Activated CD4-positive, alpha-beta T cell treated with anti-CD3 and anti-CD28 coated beads, Interleukin-2, amount 50 U/mL, for 48 hours (primary cell): ENCODE data around the gene CDR2L.

Experiments
- DNase-seq, 2 experiments: peaks; one replicate each; pipeline ENCODE4 v3.0.0-alpha.2; 2020

Gene CDR2L

DNA sequence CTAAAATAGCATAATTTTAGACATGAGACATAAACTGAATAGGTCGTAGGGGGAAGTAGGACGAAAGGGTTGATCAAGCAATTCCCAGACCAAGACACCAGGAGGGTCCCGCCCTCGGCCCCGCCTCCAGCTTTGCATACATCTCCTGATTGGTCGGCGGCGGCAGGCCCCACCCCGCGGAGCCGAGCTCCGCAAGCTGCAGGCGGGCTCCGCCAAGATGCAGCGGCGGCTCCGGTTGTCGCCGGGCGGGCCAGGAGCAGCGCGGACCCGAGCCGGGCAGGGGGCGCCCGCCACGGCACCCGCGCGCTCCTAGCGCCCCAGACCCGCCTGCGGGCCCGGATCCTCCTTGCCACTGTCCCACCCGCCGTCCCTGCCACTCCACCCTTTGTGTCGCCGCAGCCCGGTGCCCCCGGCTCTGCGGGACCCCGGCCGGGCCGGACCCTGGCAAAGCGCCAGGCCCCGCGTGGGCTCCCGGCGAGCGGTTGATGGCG lies at the start of gene CDR2L:
CDR2L (plus strand) TSS at position 215 of the 491 bp plus-strand sequence. CDS start 412 bp downstream, outside the sequence.
- peak; percentile 95 to 96 for DNase-seq

DNA sequence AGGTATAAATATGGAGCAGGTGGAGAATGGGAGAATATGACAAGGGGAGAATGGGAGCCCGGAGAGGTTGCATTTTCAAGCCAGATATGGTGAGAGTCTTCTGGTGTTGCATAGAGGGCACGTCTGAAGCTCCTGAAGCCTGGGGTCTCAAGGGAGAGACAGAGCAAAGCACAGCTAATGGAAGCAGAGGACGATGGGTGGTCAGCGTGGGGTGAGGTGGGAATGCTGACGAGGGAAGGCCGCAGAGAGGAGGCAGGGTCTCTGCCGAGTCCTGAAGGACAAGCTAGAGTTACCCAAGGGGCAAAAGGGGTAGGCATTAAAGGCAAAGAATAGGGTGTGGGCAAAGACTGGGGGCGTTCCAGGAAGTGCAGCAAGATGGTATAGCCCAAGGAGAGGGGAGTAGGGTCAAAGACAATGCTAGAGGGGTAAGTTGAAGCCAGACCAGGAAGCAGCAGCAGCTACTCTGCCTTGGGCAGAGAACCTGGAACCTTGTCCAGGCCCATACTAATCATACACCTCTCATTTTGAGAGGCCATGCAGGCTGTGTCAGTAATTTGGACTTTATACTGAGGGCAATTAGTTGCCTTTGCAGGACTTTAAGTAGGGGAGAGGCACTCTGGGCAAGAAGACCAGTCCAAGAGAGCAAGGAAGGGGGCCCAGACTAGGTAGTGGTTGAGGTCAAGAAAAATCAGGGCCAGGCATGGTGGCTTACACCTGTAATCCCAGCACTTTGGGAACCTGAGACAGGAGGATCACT lies 49.1 kb upstream of the CDR2L start:
- no peak for DNase-seq

DNA sequence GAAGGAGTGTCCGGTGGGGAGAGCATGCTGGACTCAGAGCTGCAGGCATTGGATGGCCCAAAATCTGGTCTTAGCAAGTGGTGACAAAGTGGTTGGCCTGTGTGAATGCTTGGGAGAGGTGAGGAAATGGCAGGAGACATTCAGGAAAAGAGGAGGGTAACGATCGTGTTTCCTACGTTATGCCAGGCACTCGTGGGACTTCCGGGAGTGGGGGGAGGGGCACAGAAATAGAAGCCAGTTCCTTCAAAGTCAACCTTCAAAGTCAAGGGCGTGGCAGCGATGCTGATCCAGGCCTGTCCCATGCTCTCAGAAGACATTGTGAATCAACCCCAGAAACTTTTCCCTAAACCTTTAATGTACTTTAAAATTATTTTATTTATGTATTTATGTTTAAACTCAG lies 47.9 kb upstream of the CDR2L start:
- DNase-seq = no peak

DNA sequence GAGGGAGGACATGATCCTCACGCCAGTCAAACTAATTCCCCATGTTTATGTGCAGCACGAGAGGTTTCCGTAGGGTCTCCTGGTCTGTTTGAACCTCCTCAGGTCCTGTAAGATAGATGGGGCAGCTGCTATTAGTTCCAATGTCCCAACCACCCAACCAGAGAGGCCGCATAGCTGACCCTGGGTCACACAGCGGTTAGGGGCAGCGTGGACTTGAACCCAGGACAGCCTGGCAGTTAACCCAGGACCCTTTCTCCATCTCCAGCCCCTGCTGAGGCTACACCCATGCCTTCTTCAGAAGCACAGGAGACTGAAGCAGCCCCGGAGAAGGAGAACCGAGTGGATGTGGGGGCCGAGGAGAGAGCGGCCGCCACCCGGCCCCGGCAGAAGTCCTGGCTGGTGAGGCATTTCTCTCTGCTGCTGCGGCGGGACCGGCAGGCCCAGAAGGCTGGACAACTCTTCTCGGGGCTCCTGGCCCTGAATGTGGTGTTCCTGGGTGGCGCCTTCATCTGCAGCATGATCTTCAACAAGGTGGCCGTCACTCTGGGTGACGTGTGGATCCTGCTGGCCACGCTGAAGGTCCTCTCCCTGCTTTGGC lies 46.2 kb upstream of the CDR2L start:
- DNase-seq = no peak

DNA sequence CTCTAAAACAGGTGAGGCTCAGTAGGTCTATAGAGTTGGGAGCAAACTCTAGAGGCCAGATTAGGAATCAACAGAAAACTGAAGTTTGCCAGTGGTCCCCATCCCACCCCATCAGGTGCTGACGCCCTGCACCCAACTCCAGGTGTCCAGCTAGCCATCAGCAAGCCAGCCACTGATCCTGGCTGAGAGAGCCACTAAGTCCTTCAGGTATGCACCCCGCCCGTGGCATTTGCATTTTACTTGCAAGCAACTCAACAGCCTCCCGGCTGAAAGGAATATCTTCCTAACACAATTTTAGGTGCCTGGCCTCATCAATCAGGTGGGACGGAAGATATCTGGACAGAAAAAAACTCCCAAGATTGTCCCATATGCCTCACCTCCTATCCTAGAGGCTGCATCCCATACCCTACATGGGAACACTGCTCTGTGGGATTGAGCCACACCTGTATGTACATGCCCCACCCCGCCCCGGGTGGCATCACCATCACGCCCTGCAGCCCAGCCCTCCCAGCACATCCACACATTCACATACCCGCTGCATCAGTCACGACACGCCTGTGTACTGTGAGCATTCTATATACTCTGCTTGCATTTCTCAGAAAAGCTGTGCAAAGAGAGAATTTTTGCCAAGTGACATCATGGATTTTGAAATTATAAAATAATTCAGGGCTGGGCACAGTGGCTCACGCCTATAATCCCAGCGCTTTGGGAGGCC lies 43.5 kb upstream of the CDR2L start:
- DNase-seq = no peak

DNA sequence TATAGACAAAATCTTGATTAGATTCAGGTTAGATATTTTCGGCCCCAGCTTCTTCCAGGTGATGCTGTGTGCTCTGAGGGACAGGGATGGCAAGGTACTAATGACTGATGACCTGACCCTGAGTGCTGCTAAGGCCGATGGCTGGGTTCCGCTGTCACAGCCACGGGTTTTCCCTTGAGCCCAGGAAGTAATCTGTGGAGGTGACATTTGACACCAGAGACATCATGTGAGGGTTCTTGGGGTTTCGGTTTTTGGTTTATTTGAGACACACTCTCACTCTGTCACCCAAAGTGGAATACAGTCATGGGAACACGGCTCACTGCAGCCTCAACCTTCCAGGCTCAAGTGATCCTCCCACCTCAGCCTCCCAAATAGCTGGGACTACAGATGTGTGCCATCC lies 41.9 kb upstream of the CDR2L start:
- DNase-seq = no peak

DNA sequence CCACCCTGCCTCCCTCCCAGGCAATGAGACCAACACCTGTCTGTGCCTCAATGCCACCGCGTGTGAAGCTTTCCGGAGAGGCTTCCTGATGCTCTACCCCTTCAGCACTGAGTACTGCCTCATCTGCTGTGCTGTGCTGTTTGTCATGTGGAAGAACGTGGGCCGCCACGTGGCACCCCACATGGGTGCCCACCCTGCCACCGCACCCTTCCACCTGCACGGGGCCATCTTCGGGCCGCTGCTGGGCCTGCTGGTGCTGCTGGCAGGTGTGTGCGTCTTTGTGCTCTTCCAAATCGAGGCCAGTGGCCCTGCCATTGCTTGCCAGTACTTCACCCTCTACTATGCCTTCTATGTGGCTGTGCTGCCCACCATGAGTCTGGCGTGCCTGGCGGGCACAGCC lies 40.8 kb upstream of the CDR2L start:
- no peak for DNase-seq

DNA sequence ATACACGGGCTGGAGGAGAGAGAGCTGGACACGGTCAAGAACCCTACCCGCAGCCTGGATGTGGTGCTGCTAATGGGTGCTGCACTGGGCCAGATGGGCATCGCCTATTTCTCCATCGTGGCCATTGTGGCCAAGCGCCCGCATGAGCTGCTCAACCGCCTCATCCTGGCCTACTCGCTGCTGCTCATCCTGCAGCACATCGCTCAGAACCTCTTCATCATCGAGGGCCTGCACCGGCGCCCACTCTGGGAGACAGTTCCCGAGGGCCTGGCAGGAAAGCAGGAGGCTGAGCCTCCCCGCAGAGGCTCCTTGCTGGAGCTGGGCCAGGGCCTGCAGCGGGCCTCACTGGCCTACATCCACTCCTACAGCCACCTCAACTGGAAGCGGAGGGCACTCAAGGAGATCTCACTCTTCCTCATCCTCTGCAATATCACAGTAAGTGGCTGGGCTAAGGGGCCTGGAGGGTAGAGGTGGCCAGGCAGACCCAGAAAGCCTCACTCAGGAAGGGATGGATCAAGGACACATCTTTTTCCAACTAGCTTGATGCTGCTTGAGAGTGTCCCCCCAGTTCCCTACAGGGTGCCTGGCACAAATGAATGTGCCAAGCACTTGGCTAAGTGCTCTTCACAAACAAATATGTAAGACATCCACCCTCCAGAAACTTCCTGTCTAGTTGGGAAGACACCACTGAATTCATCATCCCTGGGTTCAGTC lies 40.2 kb upstream of the CDR2L start:
- DNase-seq = no peak

DNA sequence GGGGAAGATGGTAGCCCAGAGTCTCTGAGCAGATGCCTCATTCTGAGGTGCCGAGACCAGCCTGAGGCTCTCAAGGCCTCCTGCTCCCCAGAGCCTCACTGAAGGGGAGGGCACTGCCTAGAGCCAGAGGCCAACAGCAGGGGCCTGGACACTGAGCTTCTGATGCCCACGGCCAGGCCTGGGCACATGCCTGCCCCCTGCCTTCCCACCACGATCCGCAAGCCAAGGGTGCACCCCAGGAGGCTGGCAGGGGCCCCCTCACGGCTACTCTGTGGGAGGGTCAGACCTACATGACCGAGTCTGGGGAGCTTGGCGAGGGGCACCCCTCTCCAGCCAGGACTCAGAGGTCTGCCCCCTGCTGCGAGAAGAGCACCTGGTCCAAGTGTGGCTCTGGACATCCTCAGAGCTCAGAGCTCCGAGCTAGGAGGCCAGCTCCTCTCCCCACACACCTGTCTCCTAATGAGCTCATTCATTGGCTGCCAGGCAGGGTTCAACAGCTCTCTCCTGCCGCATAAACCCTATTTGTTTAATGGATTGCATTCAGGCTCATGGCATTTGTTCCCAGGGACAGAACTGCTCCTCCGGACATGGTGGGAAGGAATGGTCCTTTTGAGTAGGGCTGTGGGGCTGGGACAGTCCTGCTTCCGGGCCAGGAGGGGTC lies 37.8 kb upstream of the CDR2L start:
- no peak for DNase-seq

DNA sequence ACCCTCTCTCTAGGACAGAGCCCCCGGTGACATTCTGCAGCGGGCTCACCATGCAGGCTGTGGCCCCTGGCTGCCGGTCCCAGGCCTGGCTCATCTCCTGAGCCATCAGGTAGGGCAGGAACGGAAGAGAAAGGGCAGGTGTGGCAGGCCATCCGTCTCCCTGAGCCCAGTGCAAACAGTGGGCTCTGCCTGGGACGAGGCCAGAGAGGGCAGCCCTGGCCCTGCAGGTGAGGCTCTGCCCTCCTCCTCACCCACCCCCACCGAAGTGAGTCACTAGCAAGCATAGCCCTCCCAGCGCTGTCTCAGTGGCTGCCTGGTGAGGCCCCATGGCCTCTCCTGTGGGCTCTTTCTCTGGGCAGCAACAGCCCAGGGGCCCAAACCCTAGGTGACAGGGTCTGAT lies 37.2 kb upstream of the CDR2L start:
- no peak for DNase-seq

DNA sequence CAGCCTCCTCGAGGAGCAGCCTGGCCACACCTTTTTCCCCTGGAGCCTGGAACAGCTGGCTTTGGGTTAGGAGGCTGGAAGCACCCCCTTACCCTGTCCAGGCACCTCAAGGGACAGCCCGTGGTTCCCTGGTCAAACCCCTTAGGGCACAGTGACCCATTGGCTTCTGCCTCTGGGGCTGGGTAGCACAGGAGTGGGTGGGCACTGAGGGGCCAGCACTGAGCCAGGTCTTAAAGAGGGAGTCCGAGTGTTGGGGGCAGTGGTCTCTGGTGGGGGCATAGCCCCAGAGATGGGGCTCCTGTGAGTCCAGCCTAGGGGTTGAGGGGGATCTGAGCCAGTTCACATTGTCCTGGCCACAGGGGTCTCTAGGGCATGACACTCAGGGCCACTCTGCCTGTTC lies 36.4 kb upstream of the CDR2L start:
- no peak for DNase-seq

DNA sequence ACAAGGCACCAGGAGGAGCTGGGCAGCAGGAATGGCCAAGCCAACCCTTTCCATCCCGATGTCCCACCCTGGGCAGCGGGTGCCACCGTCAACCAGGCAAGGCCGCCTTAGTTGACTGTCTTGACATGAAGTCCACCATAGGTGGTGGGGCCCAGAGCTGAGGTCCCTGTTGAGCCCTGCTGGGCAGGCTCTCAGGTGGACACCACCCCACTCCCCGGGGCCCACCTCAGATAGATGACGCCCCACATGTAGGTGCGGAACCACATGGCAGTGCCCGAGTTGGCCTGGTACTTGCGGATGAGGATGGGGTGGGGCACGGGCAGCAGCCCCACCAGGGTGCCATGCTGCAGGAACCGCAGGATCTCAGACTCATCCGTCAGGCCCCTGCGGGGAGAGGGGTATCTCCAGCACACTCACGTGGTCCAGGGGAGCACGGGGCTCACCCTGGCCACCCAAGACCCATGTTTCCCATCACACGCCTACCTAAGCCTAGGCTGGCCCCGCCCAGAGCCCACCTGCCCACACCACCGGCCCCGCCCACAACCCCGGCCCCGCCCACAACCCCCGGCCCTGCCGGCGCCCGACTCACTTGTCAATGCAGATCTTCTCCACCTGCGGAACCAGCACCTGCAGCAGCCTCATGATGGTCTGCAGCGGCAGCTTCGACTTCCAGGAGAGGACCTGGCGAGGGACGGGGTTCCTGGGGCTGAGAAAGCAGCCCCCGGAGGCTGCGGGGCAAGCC lies 35.6 kb upstream of the CDR2L start:
- no peak for DNase-seq

DNA sequence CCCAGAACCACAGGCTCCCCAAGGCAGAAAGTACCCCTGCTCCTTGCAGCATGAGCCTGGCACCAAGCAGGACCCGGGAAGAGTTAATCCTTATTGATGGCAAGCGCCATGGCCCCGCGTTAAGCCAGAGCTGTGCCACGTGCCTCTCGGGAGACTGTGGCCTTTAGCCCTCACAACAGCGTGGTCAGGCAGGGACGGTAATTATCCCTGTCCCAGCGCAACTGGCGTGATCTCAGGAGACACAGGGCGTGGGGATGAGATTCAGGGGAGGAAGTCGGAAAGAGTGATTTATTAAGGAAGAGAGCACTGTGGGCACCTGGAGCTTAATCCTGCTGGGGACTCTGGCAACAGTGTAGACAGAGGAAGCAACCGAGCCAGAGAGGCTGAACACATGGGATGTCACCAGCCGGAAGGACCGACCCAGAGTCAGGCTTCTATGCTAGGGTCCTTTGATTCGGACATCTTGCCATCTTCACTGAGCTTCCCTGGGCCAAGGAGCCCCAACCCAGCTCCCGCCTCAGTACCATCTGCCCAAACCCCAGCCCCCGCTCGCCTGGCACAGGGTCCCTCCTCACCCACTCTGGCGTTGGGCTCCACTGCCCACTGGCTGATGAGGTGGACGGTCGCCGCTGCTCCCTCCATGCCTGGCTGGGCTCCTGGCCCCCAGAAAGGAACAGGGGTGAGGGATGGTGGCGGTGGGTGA lies 34.9 kb upstream of the CDR2L start:
- no peak for DNase-seq

DNA sequence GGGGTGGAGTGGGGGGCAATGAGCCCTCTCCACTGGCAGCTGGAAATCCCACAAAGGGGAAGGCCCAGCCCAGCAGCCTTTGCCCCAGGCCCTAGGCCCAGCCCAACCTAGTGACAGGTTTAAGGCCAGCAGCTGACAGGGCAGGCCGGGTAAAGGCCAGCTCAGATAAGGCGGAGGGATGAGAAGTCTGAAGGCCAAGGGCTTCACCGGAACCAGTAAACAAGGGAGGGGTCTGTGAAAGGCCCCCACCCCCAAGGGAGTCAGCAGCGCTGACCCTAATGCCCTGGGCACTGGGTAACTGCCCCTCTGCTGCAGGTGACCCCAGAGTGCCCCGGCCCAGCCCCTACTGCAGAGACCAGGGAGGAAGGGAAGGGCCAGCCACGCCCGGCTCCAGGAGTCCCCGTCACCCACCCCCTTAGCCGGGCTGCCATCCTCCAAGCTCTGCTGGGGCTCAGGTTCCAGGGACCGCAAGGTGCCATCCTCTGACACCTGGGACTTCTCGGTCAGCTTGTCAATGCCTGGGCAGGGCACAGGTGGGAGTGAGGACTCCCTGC lies 34.2 kb upstream of the CDR2L start:
- DNase-seq = no peak

DNA sequence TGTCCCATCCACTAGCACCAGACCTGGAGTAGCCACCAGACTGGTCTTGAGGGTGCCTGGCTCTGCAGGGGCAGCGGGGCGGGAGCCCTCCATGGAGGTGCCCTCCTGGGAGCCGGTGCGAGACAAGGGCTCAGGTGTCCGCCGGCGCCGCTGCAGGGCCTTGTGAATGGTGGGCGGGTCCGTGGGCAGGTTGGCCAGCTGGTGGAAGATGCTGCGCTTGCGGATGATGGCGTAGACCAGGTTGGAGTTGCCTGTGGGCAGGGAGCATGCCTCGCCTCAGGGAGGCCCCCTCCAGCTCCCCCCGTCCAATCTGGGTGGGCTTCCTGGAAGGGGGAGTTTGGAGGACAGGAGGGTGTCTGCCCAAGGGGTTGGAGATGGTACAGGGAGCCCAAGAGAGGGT lies 33.3 kb upstream of the CDR2L start:
- no peak for DNase-seq

DNA sequence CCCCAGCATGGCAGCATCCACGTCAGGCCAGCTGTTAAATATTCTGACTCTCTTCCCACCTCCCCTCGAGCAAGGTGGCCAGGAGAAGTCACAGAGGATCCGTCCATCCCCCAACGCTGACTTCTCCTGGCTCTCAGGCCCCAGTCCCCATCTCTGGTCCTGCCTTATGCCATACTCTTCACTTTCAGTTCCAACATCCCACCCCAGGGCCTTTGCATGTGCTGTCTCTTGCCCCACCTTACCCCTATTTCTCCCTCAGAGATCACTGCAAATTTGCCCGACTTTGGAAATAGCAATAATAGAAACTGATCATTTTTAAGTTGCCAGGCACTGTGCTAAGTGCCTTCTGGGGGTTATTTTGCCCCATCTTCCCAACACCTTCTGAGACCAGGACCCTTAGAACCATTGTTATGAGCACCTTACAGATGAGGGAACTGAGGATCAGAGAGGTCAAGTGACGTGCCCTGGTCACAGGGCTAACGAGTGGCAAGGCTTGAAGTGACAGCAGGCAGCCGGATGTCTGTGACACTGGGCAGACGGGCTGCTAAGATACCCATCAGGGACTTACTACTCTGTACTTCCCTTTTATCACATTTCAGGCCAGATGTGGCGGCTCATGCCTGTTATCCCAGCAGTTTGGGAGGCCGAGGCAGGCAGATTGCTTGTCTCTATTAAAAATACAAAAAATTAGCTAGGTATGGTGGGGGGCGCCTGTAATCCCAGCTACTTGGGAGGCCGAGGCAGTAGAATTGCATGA lies 32.6 kb upstream of the CDR2L start:
- DNase-seq = no peak

DNA sequence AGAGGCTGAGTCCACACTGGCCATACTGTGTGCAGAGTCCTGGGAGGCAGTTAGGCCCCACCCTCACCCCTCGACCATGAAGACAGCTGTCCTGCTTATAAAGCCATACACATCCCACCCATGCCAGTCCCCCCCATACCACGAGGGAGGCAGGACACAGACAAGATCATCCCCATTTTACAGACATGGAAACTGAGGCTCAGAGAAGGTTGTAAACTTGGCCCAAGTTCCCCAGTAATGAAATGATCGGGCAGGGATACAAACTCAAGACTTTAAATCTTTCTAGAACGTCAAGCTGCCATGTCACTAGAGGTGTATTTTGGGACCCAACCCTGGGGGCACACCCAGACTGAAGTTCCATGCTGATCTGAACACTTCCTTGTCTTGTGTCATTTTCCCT lies 31.3 kb upstream of the CDR2L start:
- DNase-seq = no peak

DNA sequence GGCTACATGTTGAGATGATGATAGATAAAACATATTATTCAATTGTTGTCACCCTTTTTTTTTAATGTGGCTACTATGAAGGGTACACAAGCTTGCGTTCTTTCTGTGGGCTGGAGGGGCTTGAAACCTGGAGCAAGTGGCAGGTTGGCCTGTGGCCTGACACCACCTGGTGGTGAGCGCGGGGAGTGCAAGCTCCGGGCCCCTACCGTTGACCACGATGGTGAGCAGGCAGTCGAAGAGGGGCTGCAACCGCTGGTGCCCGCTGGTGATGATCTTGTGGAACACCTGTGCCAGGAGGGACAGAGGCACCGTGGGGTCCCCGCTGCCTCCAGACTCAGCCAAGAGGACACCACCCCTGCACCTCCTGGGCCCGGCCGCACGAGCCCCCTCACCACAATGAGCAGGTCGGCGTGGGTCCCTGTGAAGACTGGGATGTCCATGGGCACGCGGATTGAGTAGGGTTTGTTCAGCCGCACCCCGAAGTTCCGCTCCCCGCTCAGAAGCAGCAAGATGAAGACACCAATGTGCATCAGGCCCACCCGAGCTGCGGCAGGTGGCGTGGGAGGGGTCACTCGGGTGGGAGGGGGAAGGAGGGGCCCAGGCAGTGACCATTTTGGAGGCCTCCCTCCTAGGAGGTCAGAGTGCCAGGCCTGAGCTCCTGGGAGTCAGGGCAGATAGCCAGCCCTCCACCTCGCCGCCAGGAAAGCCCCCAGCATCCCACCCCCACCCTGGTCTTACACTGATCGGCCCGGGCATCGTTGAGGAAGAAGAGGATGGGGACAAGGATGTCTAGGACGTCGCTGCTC lies 29.3 kb upstream of the CDR2L start:
- DNase-seq = peak; percentile 88 to 89

DNA sequence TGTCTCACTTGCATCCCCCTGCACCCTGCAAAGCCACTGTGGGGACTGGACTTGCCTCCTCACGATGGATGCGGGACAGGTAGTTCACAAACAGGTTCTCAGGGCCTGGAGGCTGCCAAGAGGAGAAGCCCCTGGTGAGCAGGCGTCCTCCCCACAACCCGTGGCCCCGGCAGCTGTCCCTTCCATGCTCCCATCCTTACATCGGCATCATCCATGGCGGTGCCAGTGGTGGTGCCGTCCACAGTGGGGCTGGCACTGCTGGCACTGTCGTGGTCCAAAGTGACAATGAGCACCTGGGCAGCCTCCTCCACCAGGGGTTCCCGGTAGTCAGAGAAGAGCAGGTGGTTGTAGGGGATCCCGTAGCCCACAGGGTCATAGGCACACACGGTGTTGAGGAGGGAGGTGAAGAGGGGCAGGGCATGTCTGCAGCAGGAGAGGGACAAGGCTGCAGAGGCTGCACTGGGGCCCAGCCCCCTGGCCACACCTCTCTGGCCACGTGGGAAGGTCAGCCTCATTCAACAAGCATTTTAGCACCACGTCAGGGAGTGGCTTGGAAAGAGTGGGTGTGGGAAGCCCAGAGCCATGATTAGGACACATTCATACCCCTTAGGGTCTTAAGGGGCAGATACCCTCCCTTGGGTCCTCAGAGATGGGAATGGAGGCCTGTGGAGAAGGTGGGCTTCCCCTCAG lies 27.5 kb upstream of the CDR2L start:
- DNase-seq = no peak
